Liver (tissue), 9 donors: ENCODE data around the gene HSPBAP1. TPM values are rescaled to one million over a fixed set of nuclear protein-coding genes. Genes with fewer than 3 reads are reported as not detected.

Experiments used
- DNase-seq: peaks from one replicate; pipeline ENCODE4 v3.0.0-alpha.2; 2017; ENCODE audit warnings: low spot score
- H3K27ac ChIP-seq, 2 donors: one replicate each; pipeline ENCODE4 v1.7.0; 2013; ENCODE audit warnings: inconsistent platforms in 2 of 2, low read length in 2 of 2, control low read depth in 1 of 2, low read depth in 1 of 2, mild to moderate bottlenecking in 1 of 2
- H3K27me3 ChIP-seq, 4 donors: one replicate each; pipeline versions ENCODE4 v1.6.1 to v1.7.0; 2013; ENCODE audit warnings: low read length in 3 of 4, inconsistent platforms in 1 of 4, mild to moderate bottlenecking in 1 of 4, moderate library complexity in 1 of 4; ENCODE audit not compliant: control insufficient read depth in 4 of 4, insufficient read depth in 4 of 4
- H3K36me3 ChIP-seq, 4 donors: one replicate each; pipeline versions ENCODE4 v1.6.1 to v1.7.0; 2013; ENCODE audit warnings: low read length in 3 of 4, mild to moderate bottlenecking in 3 of 4, low read depth in 1 of 4, moderate library complexity in 1 of 4; ENCODE audit not compliant: control insufficient read depth in 4 of 4, insufficient read depth in 3 of 4
- H3K4me1 ChIP-seq, 4 donors: one replicate each; pipeline versions ENCODE4 v1.6.1 to v1.7.0; 2013; ENCODE audit warnings: low read length in 3 of 4, mild to moderate bottlenecking in 3 of 4, moderate library complexity in 1 of 4; ENCODE audit not compliant: control insufficient read depth in 4 of 4, insufficient read depth in 4 of 4
- H3K4me3 ChIP-seq, 3 donors: one replicate each; pipeline versions ENCODE4 v1.6.1 to v1.7.0; 2013; ENCODE audit warnings: low read length in 3 of 3, control low read depth in 1 of 3, low read depth in 1 of 3, mild to moderate bottlenecking in 1 of 3
- H3K9ac ChIP-seq, 2 donors: one replicate each; pipeline ENCODE4 v1.7.0; 2013; ENCODE audit warnings: low read length in 2 of 2, mild to moderate bottlenecking in 2 of 2, moderate library complexity in 2 of 2, control low read depth in 1 of 2, low read depth in 1 of 2
- H3K9me3 ChIP-seq, 4 donors: one replicate each; pipeline versions ENCODE4 v1.6.1 to v1.7.0; 2013; ENCODE audit warnings: low read length in 3 of 4; ENCODE audit not compliant: control insufficient read depth in 4 of 4
- ATF3 ChIP-seq: IDR thresholded peaks from 2 replicates; pipeline ENCODE4 v1.6.1; 2016; ENCODE audit warnings: antibody characterized with exemption
- EGR1 ChIP-seq, 2 donors: IDR thresholded peaks; 2 replicates each; pipeline ENCODE4 v1.6.1; 2016 to 2018; ENCODE audit warnings: antibody characterized with exemption in 2 of 2, low read depth in 2 of 2
- FOXA1 ChIP-seq: IDR thresholded peaks from 2 replicates; pipeline ENCODE4 v1.6.1; 2016; ENCODE audit warnings: antibody characterized with exemption
- FOXA2 ChIP-seq: IDR thresholded peaks from 2 replicates; pipeline ENCODE4 v1.6.1; 2016; ENCODE audit warnings: antibody characterized with exemption
- GABPA ChIP-seq, 2 donors: IDR thresholded peaks in 1 of 2; conservative IDR thresholded peaks in 1 of 2; 2 replicates each; pipeline ENCODE4 v1.6.1; 2016; ENCODE audit warnings: antibody characterized with exemption in 2 of 2, mild to moderate bottlenecking in 1 of 2, moderate library complexity in 1 of 2
- HNF4A ChIP-seq, 2 donors: conservative IDR thresholded peaks; 2 replicates each; pipeline ENCODE4 v1.6.1; 2016; ENCODE audit warnings: antibody characterized with exemption in 2 of 2, mild to moderate bottlenecking in 2 of 2
- HNF4G ChIP-seq: IDR thresholded peaks from 2 replicates; pipeline ENCODE4 v1.6.1; 2016; ENCODE audit warnings: antibody characterized with exemption
- JUND ChIP-seq, 2 donors: IDR thresholded peaks; 2 replicates each; pipeline ENCODE4 v1.6.1; 2016; ENCODE audit warnings: antibody characterized with exemption in 2 of 2
- MAX ChIP-seq: IDR thresholded peaks from 2 replicates; pipeline ENCODE4 v1.6.1; 2016; ENCODE audit warnings: antibody characterized with exemption
- NR2F2 ChIP-seq: IDR thresholded peaks from 2 replicates; pipeline ENCODE4 v1.6.1; 2016; ENCODE audit warnings: antibody characterized with exemption
- SP1 ChIP-seq: IDR thresholded peaks from 2 replicates; pipeline ENCODE4 v1.6.1; 2018; ENCODE audit warnings: antibody characterized with exemption, mild to moderate bottlenecking
- TAF1 ChIP-seq: conservative IDR thresholded peaks from 2 replicates; pipeline ENCODE4 v1.6.1; 2016; ENCODE audit warnings: antibody characterized with exemption, mild to moderate bottlenecking
- YY1 ChIP-seq: IDR thresholded peaks from 2 replicates; pipeline ENCODE4 v1.6.1; 2016; ENCODE audit warnings: antibody characterized with exemption, mild to moderate bottlenecking
- WGBS: extraction: QIAGEN DNeasy Blood & Tissue Kit; methylation state at CpG from one replicate; pipeline ENCODE4 v1.1.7; 2013; 5-methylcytosine and 5-hydroxymethylcytosine counted together
- polyA plus RNA-seq, 2 donors: library from polyadenylated mRNA; stranded (reverse) in 1 of 2; unstranded in 1 of 2; fragments of 200-250 nt in 1 of 2; fragments of >200 nt in 1 of 2; fragmentation: Nextera tagmentation in 1 of 2; extraction: Ambion mirVana in 1 of 2; gene quantifications; one replicate each; pipeline versions ENCODE4 v1.2.1 to v1.2.3, GENCODE V29; 2013 to 2015
- total RNA-seq, 2 donors: library from RNA; depleted of rRNA; stranded (reverse); fragments of >200 nt; gene quantifications; one replicate each; pipeline ENCODE4 v1.2.3, GENCODE V29; 2014
- TF ChIP-seq, protein P1 (sequence below): fragments of 150-350 bp; IDR thresholded peaks from 2 replicates; pipeline ENCODE4 v1.5.1; 2017; ENCODE audit warnings: improper control_type of control experiment, low read depth, low read length; ENCODE audit not compliant: missing input control
- TF ChIP-seq, protein P2 (sequence below): IDR thresholded peaks from 2 replicates; pipeline ENCODE4 v1.6.1; 2016; ENCODE audit warnings: antibody characterized with exemption
- TF ChIP-seq, protein P3 (sequence below): IDR thresholded peaks from 2 replicates; pipeline ENCODE4 v1.6.1; 2016; ENCODE audit warnings: antibody characterized with exemption, mild to moderate bottlenecking
- donor health status: healthy.
- donor health status: healthy.
- donor health status: healthy.
- donor health status: healthy.
- donor health status: healthy.

The HSPBAP1 gene
- total and polyA plus RNA-seq, 4 donors: 2.2 to 5.3 (median 3.9) TPM

GRCh38 chr3:122825460-122825859 lies 31.8 kb upstream of the HSPBAP1 start:
- Histone ChIP-seq H3K27ac (no peak overlapping the region), H3K9ac (no peak overlapping the region), H3K4me1 (no peaks in the 10 kb centered on the region), H3K9me3 (no peaks in the 10 kb centered on the region), H3K27me3 (no peaks in the 10 kb centered on the region), H3K36me3 (peaks cover 0 to 9% (median under 1%) of the 10 kb centered on the region in 4 donors), H3K4me3 (no peak overlapping the region)
- no peak for DNase-seq
- 79% methylated on average over 4 of the region's 4 CpGs for WGBS
- TF ChIP-seq, protein P1, sequence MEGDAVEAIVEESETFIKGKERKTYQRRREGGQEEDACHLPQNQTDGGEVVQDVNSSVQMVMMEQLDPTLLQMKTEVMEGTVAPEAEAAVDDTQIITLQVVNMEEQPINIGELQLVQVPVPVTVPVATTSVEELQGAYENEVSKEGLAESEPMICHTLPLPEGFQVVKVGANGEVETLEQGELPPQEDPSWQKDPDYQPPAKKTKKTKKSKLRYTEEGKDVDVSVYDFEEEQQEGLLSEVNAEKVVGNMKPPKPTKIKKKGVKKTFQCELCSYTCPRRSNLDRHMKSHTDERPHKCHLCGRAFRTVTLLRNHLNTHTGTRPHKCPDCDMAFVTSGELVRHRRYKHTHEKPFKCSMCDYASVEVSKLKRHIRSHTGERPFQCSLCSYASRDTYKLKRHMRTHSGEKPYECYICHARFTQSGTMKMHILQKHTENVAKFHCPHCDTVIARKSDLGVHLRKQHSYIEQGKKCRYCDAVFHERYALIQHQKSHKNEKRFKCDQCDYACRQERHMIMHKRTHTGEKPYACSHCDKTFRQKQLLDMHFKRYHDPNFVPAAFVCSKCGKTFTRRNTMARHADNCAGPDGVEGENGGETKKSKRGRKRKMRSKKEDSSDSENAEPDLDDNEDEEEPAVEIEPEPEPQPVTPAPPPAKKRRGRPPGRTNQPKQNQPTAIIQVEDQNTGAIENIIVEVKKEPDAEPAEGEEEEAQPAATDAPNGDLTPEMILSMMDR: no peak
- TF ChIP-seq HNF4A (conservative IDR thresholded peaks at IDR 0.05) (no peak), FOXA1 (no peak), YY1 (no peak), TAF1 (no peak), GABPA (IDR thresholded peaks at IDR 0.05 in 1 of 2, conservative IDR thresholded peaks at IDR 0.05 in 1 of 2) (no peak), SP1 (no peak), FOXA2 (no peak), NR2F2 (no peak), JUND (IDR thresholded peaks at IDR 0.05) (no peak), ATF3 (no peak), EGR1 (IDR thresholded peaks at IDR 0.05; ENCODE audit: low read depth in 2 of 2) (no peak)
- TF ChIP-seq, protein P2, sequence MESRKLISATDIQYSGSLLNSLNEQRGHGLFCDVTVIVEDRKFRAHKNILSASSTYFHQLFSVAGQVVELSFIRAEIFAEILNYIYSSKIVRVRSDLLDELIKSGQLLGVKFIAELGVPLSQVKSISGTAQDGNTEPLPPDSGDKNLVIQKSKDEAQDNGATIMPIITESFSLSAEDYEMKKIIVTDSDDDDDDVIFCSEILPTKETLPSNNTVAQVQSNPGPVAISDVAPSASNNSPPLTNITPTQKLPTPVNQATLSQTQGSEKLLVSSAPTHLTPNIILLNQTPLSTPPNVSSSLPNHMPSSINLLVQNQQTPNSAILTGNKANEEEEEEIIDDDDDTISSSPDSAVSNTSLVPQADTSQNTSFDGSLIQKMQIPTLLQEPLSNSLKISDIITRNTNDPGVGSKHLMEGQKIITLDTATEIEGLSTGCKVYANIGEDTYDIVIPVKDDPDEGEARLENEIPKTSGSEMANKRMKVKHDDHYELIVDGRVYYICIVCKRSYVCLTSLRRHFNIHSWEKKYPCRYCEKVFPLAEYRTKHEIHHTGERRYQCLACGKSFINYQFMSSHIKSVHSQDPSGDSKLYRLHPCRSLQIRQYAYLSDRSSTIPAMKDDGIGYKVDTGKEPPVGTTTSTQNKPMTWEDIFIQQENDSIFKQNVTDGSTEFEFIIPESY: no peak
- TF ChIP-seq, protein P3, sequence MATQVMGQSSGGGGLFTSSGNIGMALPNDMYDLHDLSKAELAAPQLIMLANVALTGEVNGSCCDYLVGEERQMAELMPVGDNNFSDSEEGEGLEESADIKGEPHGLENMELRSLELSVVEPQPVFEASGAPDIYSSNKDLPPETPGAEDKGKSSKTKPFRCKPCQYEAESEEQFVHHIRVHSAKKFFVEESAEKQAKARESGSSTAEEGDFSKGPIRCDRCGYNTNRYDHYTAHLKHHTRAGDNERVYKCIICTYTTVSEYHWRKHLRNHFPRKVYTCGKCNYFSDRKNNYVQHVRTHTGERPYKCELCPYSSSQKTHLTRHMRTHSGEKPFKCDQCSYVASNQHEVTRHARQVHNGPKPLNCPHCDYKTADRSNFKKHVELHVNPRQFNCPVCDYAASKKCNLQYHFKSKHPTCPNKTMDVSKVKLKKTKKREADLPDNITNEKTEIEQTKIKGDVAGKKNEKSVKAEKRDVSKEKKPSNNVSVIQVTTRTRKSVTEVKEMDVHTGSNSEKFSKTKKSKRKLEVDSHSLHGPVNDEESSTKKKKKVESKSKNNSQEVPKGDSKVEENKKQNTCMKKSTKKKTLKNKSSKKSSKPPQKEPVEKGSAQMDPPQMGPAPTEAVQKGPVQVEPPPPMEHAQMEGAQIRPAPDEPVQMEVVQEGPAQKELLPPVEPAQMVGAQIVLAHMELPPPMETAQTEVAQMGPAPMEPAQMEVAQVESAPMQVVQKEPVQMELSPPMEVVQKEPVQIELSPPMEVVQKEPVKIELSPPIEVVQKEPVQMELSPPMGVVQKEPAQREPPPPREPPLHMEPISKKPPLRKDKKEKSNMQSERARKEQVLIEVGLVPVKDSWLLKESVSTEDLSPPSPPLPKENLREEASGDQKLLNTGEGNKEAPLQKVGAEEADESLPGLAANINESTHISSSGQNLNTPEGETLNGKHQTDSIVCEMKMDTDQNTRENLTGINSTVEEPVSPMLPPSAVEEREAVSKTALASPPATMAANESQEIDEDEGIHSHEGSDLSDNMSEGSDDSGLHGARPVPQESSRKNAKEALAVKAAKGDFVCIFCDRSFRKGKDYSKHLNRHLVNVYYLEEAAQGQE: no peak

DNA sequence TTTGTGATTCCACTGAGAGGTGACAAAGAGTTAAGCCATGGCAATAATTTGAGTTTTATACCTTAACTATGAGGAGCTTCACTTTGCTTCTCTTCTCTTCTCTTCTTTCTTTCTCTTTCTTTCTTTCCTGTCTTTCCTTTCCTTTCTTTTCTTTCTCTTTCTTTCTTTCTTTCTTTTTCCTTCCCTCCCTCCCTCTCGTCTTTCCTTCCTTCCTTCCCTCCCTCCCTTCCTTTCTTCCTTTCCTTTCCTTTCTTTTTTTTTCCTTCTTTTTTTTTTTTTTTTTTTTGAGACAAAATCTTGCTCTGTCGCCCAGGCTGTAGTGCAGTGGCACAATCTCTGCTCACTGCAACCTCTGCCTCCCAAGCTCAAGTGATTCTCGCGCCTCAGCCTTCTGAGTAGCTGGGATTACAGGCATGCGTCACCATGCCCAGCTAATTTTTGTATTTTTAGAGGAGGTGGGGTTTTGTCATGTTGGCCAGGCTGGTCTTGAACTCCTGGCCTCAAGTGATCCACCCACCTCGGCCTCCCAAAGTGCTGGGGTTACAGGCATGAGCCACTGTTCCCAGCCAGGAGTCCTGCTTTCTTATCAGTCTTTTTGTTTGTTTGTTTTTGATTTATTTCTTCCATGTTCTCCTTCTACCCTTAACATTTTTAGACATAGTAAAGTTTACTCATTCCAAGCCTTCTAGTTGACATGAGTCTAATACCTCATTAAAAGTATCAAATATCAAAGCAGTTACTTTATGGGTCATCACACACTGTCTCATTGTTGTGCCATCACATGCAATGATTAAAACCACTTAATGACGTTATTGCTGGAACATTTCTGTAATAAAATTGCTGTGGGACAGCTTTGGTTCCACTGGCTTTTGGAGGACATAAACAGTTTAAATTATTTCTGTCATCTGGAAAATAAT lies 31.1 kb upstream of the HSPBAP1 start:
- H3K36me3 ChIP-seq: peaks cover 0 to 9% (median under 1%) of the 10 kb centered on the region in 4 donors
- no peaks in the 10 kb centered on the region for H3K27me3 ChIP-seq
- no peaks in the 10 kb centered on the region for H3K4me1 ChIP-seq
- 93% methylated on average over 7 of the region's 7 CpGs for WGBS
- H3K4me3 ChIP-seq: no peak overlapping the region
- no peak overlapping the region for H3K9ac ChIP-seq
- DNase-seq: no peak
- no peak for TF ChIP-seq HNF4A (conservative IDR thresholded peaks at IDR 0.05)
- TF ChIP-seq HNF4G: no peak
- no peak for TF ChIP-seq JUND (IDR thresholded peaks at IDR 0.05)
- TF ChIP-seq FOXA2: no peak
- TF ChIP-seq TAF1: no peak
- TF ChIP-seq GABPA (IDR thresholded peaks at IDR 0.05 in 1 of 2, conservative IDR thresholded peaks at IDR 0.05 in 1 of 2): no peak
- no peak for TF ChIP-seq EGR1 (IDR thresholded peaks at IDR 0.05; ENCODE audit: low read depth in 2 of 2)
- TF ChIP-seq YY1: no peak
- no peak for TF ChIP-seq MAX
- H3K27ac ChIP-seq: no peak overlapping the region
- no peaks in the 10 kb centered on the region for H3K9me3 ChIP-seq
